HepG2 (cell line): ENCODE data around the gene CHRNB1. TPM values are rescaled to one million over a fixed set of nuclear protein-coding genes. Genes with fewer than 3 reads are reported as not detected.

Source experiments
- MLLT10 ChIP-seq: sonication (generic); formaldehyde crosslinking; IDR thresholded peaks from 2 replicates; pipeline ENCODE4 v1.4.0; 2020; ENCODE audit warnings: missing genetic modification reagents
- NFRKB ChIP-seq: fragments of 450-650 bp; IDR thresholded peaks from 2 replicates; pipeline ENCODE4 v1.6.1; 2017
- NFYB ChIP-seq: sonication (generic); formaldehyde crosslinking; IDR thresholded peaks from 2 replicates; pipeline ENCODE4 v1.4.0; 2020; ENCODE audit warnings: missing genetic modification reagents
- RBFOX2 ChIP-seq: fragments of 200-400 bp; formaldehyde crosslinking; IDR thresholded peaks from 2 replicates; pipeline ENCODE4 v1.6.1; 2017; ENCODE audit warnings: low read depth, mild to moderate bottlenecking, low read length
- STAT5B ChIP-seq: sonication (generic); formaldehyde crosslinking; IDR thresholded peaks from 2 replicates; pipeline ENCODE4 v1.4.0; 2020; ENCODE audit warnings: missing genetic modification reagents
- YEATS4 ChIP-seq: sonication (generic); formaldehyde crosslinking; IDR thresholded peaks from 2 replicates; pipeline ENCODE4 v1.4.0; 2020; ENCODE audit warnings: missing genetic modification reagents, borderline replicate concordance
- ZNF136 ChIP-seq: sonication (generic); formaldehyde crosslinking; IDR thresholded peaks from 2 replicates; pipeline ENCODE4 v1.8.1; 2022; ENCODE audit warnings: low read depth, mild to moderate bottlenecking, moderate library complexity, missing genetic modification reagents
- polyA plus RNA-seq, 8 experiments: library from polyadenylated mRNA; depleted of rRNA in 3 of 8; stranded (reverse) in 7 of 8; unstranded in 1 of 8; fragments of >200 nt; fragmentation: Illumina TruSeq in 4 of 8; extraction: Trizol in 4 of 8; gene quantifications; 2 replicates each; pipeline versions ENCODE4 v1.2.1 to v1.2.3, GENCODE V29; 2011 to 2016; ENCODE audit warnings: low read depth in 4 of 8, missing spikeins in 1 of 8, mixed read lengths in 1 of 8; ENCODE audit not compliant: insufficient read depth in 1 of 8
- total RNA-seq, 5 experiments: library from RNA; depleted of rRNA; stranded (reverse); fragments of >200 nt; fragmentation: Illumina TruSeq; extraction: Trizol; gene quantifications; 2 replicates each; pipeline ENCODE4 v1.2.3, GENCODE V29; 2016; ENCODE audit warnings: low read depth in 1 of 5
- TF ChIP-seq, protein P1 (sequence below): sonication (generic); formaldehyde crosslinking; IDR thresholded peaks from 2 replicates; pipeline ENCODE4 v1.9.0; 2021; ENCODE audit warnings: mild to moderate bottlenecking, missing genetic modification reagents
- TF ChIP-seq, protein P2 (sequence below): sonication (generic); formaldehyde crosslinking; IDR thresholded peaks from 2 replicates; pipeline ENCODE4 v1.4.0; 2020; ENCODE audit warnings: missing genetic modification reagents, low read depth, mild to moderate bottlenecking, borderline replicate concordance
- TF ChIP-seq, protein P3 (sequence below): sonication (generic); formaldehyde crosslinking; conservative IDR thresholded peaks from 2 replicates; pipeline ENCODE4 v1.4.0; 2020; ENCODE audit warnings: missing genetic modification reagents

The CHRNB1 gene
- total and polyA plus RNA-seq, 2 of the 13 experiments (the other 11 are each of a cell fraction or from before 2014, with no cell fraction given) = 5.4 to 33.7 TPM

DNA sequence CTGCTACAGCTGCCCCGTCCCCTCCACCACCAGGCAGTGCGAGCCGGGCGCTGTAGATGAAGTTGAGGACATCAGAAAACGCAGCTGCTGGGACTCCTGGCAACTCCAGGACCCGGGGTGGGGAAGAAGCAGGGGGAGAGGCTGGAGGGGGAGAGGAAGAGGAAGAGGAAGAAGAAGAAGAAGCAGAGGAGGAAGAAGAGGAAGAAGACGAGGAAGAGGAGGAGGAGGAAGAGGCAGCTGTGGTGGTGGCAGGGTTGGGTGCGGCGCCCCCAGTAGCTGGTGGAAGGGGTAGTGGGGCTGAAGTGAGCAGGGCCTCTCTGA is 21.4 kb downstream of the CHRNB1 start (continued):
- TF ChIP-seq, protein P1, sequence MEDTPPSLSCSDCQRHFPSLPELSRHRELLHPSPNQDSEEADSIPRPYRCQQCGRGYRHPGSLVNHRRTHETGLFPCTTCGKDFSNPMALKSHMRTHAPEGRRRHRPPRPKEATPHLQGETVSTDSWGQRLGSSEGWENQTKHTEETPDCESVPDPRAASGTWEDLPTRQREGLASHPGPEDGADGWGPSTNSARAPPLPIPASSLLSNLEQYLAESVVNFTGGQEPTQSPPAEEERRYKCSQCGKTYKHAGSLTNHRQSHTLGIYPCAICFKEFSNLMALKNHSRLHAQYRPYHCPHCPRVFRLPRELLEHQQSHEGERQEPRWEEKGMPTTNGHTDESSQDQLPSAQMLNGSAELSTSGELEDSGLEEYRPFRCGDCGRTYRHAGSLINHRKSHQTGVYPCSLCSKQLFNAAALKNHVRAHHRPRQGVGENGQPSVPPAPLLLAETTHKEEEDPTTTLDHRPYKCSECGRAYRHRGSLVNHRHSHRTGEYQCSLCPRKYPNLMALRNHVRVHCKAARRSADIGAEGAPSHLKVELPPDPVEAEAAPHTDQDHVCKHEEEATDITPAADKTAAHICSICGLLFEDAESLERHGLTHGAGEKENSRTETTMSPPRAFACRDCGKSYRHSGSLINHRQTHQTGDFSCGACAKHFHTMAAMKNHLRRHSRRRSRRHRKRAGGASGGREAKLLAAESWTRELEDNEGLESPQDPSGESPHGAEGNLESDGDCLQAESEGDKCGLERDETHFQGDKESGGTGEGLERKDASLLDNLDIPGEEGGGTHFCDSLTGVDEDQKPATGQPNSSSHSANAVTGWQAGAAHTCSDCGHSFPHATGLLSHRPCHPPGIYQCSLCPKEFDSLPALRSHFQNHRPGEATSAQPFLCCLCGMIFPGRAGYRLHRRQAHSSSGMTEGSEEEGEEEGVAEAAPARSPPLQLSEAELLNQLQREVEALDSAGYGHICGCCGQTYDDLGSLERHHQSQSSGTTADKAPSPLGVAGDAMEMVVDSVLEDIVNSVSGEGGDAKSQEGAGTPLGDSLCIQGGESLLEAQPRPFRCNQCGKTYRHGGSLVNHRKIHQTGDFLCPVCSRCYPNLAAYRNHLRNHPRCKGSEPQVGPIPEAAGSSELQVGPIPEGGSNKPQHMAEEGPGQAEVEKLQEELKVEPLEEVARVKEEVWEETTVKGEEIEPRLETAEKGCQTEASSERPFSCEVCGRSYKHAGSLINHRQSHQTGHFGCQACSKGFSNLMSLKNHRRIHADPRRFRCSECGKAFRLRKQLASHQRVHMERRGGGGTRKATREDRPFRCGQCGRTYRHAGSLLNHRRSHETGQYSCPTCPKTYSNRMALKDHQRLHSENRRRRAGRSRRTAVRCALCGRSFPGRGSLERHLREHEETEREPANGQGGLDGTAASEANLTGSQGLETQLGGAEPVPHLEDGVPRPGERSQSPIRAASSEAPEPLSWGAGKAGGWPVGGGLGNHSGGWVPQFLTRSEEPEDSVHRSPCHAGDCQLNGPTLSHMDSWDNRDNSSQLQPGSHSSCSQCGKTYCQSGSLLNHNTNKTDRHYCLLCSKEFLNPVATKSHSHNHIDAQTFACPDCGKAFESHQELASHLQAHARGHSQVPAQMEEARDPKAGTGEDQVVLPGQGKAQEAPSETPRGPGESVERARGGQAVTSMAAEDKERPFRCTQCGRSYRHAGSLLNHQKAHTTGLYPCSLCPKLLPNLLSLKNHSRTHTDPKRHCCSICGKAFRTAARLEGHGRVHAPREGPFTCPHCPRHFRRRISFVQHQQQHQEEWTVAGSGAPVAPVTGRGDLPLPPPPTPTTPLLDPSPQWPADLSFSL = no peak
- no peak for TF ChIP-seq NFYB (CRISPR knock-in tag)
- TF ChIP-seq NFRKB = no peak
- TF ChIP-seq MLLT10 (CRISPR knock-in tag) = no peak
- no peak for TF ChIP-seq YEATS4 (CRISPR knock-in tag)
- TF ChIP-seq, protein P2, sequence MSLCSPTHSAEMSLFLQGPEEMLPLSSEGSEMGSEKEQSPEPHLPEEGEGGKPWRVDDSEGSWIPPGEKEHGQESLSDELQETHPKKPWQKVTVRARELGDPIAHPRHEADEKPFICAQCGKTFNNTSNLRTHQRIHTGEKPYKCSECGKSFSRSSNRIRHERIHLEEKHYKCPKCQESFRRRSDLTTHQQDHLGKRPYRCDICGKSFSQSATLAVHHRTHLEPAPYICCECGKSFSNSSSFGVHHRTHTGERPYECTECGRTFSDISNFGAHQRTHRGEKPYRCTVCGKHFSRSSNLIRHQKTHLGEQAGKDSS (CRISPR knock-in tag) = no peak
- no peak for TF ChIP-seq STAT5B (CRISPR knock-in tag)
- no peak for TF ChIP-seq RBFOX2
- TF ChIP-seq ZNF136 = no peak
- TF ChIP-seq, protein P3, sequence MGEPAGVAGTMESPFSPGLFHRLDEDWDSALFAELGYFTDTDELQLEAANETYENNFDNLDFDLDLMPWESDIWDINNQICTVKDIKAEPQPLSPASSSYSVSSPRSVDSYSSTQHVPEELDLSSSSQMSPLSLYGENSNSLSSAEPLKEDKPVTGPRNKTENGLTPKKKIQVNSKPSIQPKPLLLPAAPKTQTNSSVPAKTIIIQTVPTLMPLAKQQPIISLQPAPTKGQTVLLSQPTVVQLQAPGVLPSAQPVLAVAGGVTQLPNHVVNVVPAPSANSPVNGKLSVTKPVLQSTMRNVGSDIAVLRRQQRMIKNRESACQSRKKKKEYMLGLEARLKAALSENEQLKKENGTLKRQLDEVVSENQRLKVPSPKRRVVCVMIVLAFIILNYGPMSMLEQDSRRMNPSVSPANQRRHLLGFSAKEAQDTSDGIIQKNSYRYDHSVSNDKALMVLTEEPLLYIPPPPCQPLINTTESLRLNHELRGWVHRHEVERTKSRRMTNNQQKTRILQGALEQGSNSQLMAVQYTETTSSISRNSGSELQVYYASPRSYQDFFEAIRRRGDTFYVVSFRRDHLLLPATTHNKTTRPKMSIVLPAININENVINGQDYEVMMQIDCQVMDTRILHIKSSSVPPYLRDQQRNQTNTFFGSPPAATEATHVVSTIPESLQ (CRISPR knock-in tag) = no peak
- TF ChIP-seq, all 625 proteins: peak for 0
